GM19324 (cell line): ENCODE results near the gene TESK1.
"Not testable (repeated sequence)": the region's sequence is repeated elsewhere in the genome, so short reads cannot be mapped to it uniquely, and the experiment has no call there.

ENCODE experiments used
- ATAC-seq: cut with Tn5 transposase; IDR thresholded peaks from one replicate; pipeline ENCODE4 v1.9.1; 2021; ENCODE audit warnings: mild to moderate bottlenecking, moderate library complexity; ENCODE audit not compliant: unreplicated experiment, low FRiP score

The TESK1 gene

DNA sequence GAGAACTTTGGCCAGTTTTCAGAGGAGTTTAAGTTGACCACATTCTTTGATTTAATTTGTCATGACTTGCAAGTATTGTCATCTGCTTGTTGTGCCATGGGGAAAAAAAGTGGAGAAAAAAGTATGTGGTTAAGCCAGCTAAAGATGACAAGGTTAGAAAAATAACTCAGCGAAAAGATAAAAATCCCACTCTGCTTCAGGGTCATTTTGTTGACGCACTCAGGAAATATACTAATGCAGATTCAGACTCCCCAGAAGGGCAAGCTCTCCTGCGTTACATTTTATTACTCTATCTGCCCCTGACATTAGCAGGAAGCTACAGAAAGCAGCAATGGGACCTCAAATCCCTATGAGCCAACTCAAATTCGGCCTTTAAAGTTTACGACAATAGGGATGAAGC, 27.6 kb upstream of the TESK1 start:
- ATAC-seq = no peak

- ATAC-seq = no peak
These were observed 25.9 kb upstream of the TESK1 start for GRCh38 chr9:35579130-35579529.

DNA sequence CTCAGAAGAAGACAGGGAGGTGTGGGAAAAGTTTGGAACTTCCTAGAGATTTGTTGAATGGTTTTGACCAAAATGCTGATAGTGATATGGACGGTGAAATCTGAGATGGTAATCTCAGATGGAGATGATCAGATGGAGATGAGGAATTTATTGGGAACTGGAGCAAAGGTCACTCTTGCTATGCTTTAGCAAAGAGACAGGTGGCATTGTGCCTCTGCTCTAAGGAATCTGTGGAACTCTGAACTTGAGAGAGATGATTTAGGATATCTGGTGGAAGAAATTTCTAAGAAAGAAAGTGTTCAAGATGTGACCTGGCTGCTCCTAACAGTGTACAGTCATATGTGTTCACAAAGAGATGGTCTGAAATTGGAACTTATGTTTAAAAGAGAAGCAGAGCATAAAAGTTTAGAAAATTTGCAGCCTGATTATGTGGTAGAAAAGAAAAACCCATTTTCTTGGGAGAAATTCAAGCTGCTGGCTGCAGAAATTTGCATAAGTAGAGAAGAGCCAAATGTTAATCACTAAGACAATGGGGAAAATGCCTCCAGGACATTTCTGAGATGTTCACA, 25.3 kb upstream of the TESK1 start:
- ATAC-seq = not testable (repeated sequence)

- ATAC-seq = not testable (repeated sequence)
These were observed 21.5 kb upstream of the TESK1 start for GRCh38 chr9:35583521-35583920.

GRCh38 chr9:35584681-35585080, 20.4 kb upstream of the TESK1 start:
- ATAC-seq = not testable (repeated sequence)

GRCh38 chr9:35588506-35588905, 16.6 kb upstream of the TESK1 start:
- ATAC-seq = not testable (repeated sequence)

GRCh38 chr9:35593581-35593980, 11.5 kb upstream of the TESK1 start:
- ATAC-seq = no peak

DNA sequence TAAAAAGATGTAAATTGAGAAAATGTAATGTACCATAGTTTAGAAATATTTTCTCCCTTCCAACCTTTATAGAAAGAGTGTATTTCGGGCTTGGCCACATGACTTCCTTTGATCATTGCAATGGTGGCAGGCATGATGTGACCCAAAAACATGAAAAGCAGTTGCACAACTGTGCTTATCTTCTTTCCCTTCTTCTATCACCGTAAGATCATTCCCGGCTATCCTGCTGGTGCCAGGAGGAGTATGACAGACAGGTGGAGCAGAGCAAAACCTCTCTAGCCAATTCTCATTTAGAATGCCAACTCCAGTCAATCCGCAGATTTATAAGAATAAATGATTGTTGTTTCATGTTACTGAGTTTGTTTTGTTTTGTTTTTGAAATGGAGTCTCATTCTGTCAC, 10.6 kb upstream of the TESK1 start:
- ATAC-seq = no peak

- ATAC-seq = not testable (repeated sequence)
These were observed 8.2 kb upstream of the TESK1 start for GRCh38 chr9:35596907-35597306.

DNA sequence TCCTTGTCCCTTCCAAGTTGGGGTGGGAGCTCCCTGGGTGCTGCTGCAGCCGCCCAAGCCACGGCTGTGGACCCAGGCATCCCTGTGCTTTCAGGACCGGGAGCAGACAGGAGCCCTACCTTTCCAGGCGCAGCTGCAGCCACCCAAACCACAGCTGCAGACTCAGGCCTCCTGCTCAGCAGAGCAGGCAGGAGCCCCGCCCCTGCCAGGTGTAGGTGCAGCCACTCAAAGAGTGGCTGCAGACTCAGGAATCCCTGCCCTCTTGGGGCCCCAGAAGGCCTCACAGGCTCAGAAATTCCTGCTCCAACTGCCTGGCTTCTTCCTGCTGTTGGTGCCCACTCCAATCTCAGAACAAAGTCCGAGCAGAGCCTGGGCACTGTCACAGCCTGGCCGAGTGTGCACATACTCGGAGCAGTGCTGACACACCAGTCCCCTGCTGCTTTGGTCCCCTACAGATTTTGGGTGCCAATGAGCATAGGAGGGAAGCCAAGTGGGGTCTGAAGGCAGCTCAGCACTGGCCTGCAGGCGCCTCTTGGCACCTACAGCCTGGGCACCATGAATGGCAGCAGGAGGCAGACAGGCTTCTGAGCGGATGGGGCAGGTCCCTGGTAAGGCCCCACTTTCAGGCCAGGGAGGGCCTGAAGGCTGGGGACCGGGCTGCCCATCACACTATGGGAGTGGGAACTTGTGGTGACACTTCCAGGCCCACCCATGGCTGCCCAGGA, 6.0 kb upstream of the TESK1 start:
- ATAC-seq = no peak

- ATAC-seq = no peak
These were observed 5.1 kb upstream of the TESK1 start for GRCh38 chr9:35599763-35600604.

DNA sequence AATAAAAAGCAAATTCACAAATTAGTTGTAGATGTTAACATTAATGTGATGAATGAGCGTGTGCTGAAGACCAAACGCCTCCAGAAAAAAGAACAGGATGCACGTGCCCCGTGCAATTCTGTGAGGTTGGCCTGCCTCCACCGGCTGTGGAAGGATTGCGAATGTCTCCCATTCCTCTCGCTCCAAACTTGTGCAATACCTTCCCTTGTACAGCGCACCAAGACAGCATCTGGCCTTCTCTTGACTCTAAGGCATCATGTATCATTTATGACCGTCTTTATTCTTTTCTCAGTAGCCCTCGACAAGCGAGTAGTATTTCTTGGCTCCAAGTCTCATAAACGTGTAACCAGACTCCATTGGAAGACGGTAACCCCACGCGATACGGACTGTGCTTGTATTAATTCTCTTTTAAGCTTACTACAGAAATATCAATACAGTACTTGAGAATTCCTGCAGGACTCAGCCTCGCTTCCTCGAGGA, 1.5 kb upstream of the TESK1 start:
- no peak for ATAC-seq

GRCh38 chr9:35603986-35604577, 980 bp upstream of the TESK1 start:
- ATAC-seq = peak; percentile 89

GRCh38 chr9:35605351-35606137, 482 bp downstream of the TESK1 start:
- ATAC-seq = peak; percentile 22

- ATAC-seq = no peak
These were observed 1.1 kb downstream of the TESK1 start for GRCh38 chr9:35606138-35606504.

DNA sequence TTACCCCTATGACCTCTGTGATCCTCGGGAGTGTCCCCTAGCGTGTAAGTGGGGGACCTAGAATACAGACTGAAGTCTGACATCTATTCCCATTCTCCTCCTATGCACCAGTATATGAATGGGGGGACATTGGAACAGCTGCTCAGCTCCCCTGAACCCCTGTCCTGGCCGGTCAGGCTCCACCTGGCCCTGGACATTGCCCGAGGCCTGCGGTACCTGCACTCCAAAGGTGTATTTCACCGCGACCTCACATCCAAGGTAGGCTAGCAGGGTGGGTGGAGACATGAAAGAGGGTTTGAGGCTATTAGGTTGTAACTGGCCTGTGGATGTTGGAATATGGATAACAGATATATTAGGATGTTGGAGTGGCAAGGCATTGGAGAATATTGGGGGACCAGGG, 1.7 kb downstream of the TESK1 start:
- no peak for ATAC-seq

- no peak for ATAC-seq
These were observed 3.2 kb downstream of the TESK1 start for GRCh38 chr9:35608221-35608620.

DNA sequence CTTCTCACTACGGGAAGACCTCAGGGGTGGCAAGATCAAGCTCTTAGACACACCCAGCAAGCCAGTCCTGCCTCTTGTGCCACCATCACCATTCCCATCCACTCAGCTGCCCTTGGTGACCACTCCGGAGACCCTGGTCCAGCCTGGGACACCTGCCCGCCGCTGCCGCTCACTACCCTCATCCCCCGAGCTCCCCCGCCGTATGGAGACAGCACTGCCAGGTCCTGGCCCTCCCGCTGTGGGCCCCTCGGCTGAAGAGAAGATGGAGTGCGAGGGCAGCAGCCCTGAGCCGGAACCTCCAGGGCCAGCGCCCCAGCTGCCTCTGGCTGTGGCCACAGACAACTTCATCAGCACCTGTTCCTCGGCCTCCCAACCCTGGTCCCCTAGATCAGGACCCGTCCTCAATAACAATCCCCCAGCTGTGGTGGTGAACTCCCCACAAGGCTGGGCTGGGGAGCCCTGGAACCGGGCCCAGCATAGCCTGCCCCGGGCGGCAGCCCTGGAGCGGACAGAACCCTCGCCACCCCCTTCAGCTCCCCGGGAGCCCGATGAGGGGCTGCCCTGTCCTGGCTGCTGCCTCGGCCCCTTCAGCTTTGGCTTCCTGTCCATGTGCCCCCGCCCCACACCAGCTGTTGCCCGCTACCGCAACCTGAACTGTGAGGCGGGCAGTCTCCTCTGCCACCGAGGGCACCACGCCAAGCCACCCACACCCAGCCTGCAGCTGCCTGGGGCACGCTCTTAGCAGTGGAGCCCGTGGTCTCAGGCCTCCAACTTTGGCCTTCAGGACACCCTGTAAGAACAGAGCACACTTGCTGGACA, 4.1 kb downstream of the TESK1 start:
- ATAC-seq = no peak

GRCh38 chr9:35609820-35610163, 4.7 kb downstream of the TESK1 start:
- no peak for ATAC-seq
